Chondrocyte (in vitro differentiated cells): Measurements from ENCODE around the gene UBTD2. TPM values are rescaled to one million over a fixed set of nuclear protein-coding genes. Genes with fewer than 3 reads are reported as not detected.
"Not testable (repeated sequence)": the region's sequence is repeated elsewhere in the genome, so short reads cannot be mapped to it uniquely, and the experiment has no call there.

Source experiments
- DNase-seq: peaks from one replicate; pipeline ENCODE4 v3.0.0; 2021; ENCODE audit warnings: mixed read lengths, low spot score
- H3K27ac Mint-ChIP-seq: one replicate; pipeline ENCODE4 v1.8.0; 2021; ENCODE audit warnings: mild to moderate bottlenecking, moderate library complexity, mixed read lengths; ENCODE audit not compliant: unreplicated experiment
- H3K27me3 Mint-ChIP-seq: 2 replicates; pipeline ENCODE4 v1.8.0; 2021; ENCODE audit warnings: low read depth, mixed read lengths
- H3K36me3 Mint-ChIP-seq: 2 replicates; pipeline ENCODE4 v1.8.0; 2021; ENCODE audit warnings: low read depth, mixed read lengths
- H3K4me1 Mint-ChIP-seq: 2 replicates; pipeline ENCODE4 v1.8.0; 2021; ENCODE audit warnings: low read depth, mild to moderate bottlenecking, mixed read lengths
- H3K4me3 Mint-ChIP-seq: one replicate; pipeline ENCODE4 v1.8.0; 2021; ENCODE audit warnings: mild to moderate bottlenecking, moderate library complexity, mixed read lengths; ENCODE audit not compliant: unreplicated experiment
- H3K9me3 Mint-ChIP-seq: 2 replicates; pipeline ENCODE4 v1.8.0; 2021; ENCODE audit warnings: low read depth, mixed read lengths
- total RNA-seq: library from RNA; stranded (reverse); gene quantifications from 3 replicates; pipeline ENCODE4 v1.2.1, GENCODE V29; 2021
- TF ChIP-seq, protein P1 (sequence below): fragments of 200-600 bp; sonication (generic); IDR thresholded peaks from 2 replicates; pipeline ENCODE4 v1.5.0; 2021; ENCODE audit warnings: antibody characterized with exemption, mild to moderate bottlenecking, moderate library complexity

The UBTD2 gene
- total RNA-seq, 1 donor from 2014 or later: 38.4 TPM

DNA sequence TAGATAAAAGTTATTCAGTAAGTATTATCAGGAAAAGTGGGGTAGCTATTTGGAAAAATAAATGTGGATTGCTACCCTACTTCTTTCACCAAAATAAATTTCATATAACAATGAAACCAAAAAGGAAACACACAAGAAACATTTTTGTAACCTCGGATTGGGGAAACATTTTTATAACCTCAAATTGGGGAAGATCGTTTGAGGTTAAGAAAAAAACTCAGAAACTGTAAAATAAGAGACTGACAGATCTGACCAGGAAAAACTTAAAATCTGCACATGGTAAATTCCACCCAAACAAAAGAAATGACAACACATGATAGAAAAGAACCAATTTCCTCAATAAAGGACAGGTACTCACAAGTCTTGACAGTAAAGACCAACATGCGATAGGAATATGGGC lies 76.1 kb downstream of the UBTD2 start:
- Mint-ChIP-seq H3K4me1 (no peaks in the 10 kb centered on the region), H3K27ac (no peak overlapping the region), H3K27me3 (no peaks in the 10 kb centered on the region), H3K9me3 (no peaks in the 10 kb centered on the region), H3K36me3 (peaks cover 26% of the 10 kb centered on the region), H3K4me3 (no peak overlapping the region)
- no peak for DNase-seq
- TF ChIP-seq, protein P1, sequence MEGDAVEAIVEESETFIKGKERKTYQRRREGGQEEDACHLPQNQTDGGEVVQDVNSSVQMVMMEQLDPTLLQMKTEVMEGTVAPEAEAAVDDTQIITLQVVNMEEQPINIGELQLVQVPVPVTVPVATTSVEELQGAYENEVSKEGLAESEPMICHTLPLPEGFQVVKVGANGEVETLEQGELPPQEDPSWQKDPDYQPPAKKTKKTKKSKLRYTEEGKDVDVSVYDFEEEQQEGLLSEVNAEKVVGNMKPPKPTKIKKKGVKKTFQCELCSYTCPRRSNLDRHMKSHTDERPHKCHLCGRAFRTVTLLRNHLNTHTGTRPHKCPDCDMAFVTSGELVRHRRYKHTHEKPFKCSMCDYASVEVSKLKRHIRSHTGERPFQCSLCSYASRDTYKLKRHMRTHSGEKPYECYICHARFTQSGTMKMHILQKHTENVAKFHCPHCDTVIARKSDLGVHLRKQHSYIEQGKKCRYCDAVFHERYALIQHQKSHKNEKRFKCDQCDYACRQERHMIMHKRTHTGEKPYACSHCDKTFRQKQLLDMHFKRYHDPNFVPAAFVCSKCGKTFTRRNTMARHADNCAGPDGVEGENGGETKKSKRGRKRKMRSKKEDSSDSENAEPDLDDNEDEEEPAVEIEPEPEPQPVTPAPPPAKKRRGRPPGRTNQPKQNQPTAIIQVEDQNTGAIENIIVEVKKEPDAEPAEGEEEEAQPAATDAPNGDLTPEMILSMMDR: no peak

DNA sequence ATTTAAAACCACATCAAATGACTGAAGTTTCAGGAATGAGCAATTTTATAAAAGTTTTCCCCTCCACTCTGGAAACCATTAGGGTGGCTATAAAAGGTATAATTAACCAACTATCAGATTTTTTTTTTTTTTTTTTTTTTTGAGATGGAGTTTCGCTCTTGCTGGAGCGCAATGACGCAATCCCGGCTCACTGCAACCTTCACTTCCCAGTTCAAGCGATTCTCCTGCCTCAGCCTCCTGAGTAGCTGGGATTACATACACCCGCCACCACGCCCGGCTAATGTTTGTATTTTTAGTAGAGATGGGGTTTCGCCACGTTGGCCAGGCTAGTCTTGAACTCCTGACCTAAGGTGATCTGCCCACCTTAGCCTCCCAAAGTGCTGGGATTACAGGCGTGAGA lies 77.6 kb downstream of the UBTD2 start:
- H3K36me3 Mint-ChIP-seq: peaks cover 20% of the 10 kb centered on the region
- not testable (repeated sequence) for H3K9me3 Mint-ChIP-seq, H3K4me1 Mint-ChIP-seq, H3K27ac Mint-ChIP-seq, H3K27me3 Mint-ChIP-seq, H3K4me3 Mint-ChIP-seq, DNase-seq

DNA sequence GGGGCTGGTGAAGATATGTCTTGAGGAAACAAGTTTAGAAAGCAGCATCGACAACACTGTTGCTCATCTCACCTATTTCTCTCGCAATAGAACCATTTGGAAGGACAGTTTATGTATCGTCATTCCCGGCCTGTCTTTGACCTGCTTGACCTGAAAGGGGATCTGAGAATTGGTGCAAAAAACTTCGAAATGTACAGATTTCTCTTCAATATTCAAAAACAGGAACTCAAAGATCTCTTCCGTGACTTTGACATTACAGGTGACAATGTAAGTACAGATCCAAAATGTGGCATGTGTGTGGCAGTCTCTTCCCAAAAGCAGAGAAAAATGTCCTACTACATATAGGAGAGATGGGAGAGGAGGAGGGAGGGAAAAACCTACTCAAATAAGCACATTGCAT lies 83.1 kb downstream of the UBTD2 start:
- H3K27ac Mint-ChIP-seq: no peak overlapping the region
- H3K36me3 Mint-ChIP-seq: peaks cover 4% of the 10 kb centered on the region
- no peaks in the 10 kb centered on the region for H3K4me1 Mint-ChIP-seq
- TF ChIP-seq, protein P1: no peak
- no peaks in the 10 kb centered on the region for H3K9me3 Mint-ChIP-seq
- H3K27me3 Mint-ChIP-seq: no peaks in the 10 kb centered on the region
- DNase-seq: no peak
- no peak overlapping the region for H3K4me3 Mint-ChIP-seq

DNA sequence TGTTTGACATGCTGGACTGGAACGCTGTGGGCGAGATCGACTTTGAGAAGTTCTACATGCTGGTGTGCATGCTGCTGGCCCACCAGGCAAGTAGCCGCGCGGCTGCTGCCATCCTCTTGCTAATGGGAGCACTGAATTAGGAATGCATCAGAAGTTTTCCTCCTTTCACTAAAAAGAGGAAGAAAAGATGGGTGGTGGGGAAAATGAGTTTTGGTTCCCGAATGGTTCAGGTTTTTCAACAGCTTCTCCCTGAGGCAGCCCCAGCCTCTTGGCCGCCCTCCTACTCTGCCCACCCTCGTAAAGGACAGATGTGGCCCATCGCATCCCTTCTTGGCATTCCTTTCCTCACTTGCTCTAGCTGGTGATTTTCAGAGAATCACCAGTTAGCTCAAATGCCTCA lies 84.1 kb downstream of the UBTD2 start:
- TF ChIP-seq, protein P1: no peak
- no peaks in the 10 kb centered on the region for H3K9me3 Mint-ChIP-seq
- H3K4me3 Mint-ChIP-seq: no peak overlapping the region
- no peak overlapping the region for H3K27ac Mint-ChIP-seq
- peaks cover 4% of the 10 kb centered on the region for H3K36me3 Mint-ChIP-seq
- H3K4me1 Mint-ChIP-seq: no peaks in the 10 kb centered on the region
- no peak for DNase-seq
- H3K27me3 Mint-ChIP-seq: no peaks in the 10 kb centered on the region

DNA sequence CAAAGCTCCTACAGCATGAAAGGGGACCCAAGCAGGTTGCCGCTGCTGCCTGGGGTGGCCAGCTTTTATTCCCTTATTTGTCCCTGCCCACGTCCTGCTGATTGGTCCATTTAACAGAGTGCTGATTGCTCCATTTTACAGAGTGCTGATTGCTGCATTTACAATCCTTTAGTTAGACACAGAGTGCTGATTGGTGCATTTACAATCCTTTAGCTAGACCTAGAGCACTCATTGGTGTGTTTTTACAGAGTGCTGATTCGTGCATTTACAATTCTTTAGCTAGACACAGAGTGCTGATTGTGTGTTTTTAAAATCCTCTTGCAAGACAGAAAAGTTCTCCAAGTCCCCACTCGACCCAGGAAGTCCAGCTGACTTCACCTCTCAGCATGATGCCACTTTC lies 85.8 kb downstream of the UBTD2 start:
- H3K36me3 Mint-ChIP-seq, H3K4me3 Mint-ChIP-seq, DNase-seq, H3K4me1 Mint-ChIP-seq, H3K27ac Mint-ChIP-seq, H3K9me3 Mint-ChIP-seq, H3K27me3 Mint-ChIP-seq: not testable (repeated sequence)

DNA sequence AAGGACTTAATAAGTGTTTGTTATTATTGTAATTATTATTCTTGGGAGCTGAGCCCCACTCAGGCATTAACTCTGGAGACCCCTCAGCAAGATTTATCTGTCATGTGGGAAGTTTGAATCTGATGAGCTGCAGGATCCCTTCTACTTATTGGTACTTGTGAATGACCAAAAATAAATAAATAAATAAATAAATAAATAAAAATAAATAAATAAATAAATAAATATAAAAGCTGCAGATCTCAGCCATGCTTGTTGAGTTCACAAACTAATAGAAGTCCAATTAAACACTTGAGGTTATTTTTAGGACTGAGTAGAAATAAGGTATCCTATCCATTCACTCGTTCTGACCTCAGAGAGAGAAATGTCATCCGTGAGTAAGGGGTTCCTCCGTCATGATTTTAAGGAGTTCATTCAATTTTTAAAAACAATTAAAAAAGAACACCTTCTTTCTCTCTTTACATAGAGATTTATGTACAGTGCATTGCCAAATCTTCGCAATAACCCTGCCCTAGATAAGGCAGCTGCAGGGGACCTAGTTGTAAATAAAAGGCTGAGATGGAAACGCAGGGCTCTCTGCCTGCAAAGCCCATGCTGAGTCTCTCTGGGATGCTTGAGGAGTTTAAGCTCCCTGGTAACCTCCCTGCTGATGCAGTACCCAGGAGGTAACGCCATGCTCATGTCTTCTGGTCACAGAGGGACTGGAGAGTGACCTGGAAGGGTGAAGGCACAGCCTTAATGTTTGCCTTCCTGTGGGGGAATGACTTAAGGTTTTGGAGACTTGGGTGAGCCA lies 88.4 kb downstream of the UBTD2 start:
- Mint-ChIP-seq H3K4me1 (no peaks in the 10 kb centered on the region), H3K4me3 (no peak overlapping the region), H3K9me3 (no peaks in the 10 kb centered on the region), H3K27ac (no peak overlapping the region), H3K36me3 (peaks cover 3% of the 10 kb centered on the region), H3K27me3 (no peaks in the 10 kb centered on the region)
- no peak for DNase-seq
- TF ChIP-seq, protein P1: no peak
